ENCODE data around the gene ZBTB46. TPM values are rescaled to one million over a fixed set of nuclear protein-coding genes. Genes with fewer than 3 reads are reported as not detected.
A peak's percentile ranks its signal among the peaks of the same experiment; 100 is the strongest.

Gene ZBTB46
- total RNA-seq, 1 experiment from 2014 or later = 18.9 TPM

DNA sequence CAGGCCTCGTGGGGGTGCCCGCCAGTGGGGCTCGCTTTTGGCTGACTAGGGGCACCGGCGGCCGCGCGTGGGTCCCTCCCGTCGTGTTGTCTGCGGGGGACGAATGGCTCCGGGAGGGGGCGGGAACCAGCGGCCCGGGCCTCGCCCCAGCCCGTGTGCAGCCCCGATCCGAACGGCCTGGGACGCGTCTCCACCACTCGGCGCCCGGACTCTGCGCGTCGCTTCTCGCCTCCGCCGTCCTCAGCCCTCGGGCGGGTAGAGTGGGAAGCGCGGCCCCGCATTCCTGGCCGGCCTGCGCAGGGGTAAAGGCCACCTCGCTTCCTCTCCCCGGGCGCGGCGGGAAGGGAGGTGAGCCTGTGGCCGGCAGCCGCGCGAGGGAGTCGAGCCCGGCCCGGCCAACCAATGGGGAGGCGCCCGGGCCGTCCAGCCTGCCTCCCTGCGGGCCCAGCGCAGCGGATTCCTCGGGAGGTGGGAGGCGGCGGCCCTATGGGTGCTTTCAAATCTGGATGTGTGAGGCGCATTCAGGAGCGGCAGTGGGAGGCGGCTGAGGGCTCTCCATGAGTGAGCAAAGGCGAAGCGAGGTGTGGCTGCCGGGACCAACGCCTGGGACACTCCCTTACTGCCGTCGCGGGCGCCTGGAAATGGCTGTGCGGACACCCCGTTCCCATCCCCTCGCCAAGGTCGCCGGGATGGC lies 1.1 kb upstream of the ZBTB46 start (continued):
- TF ChIP-seq ZNF138 (CRISPR knock-in tag; conservative IDR thresholded peaks at IDR 0.05) (no peak), ZBTB21 (CRISPR knock-in tag; IDR thresholded peaks at IDR 0.05; ENCODE audit: borderline replicate concordance) (no peak), NFYB (CRISPR knock-in tag; conservative IDR thresholded peaks at IDR 0.05; ENCODE audit: low read depth) (0 out of 2 replicates have a peak, but pooled peaks have one; percentile 19), MYBL2 (CRISPR knock-in tag; IDR thresholded peaks at IDR 0.05) (peak; percentile 52; the same call in 1 of the 2 replicates), ZNF416 (CRISPR knock-in tag; IDR thresholded peaks at IDR 0.05) (no peak), FOXP1 (CRISPR knock-in tag; IDR thresholded peaks at IDR 0.05; ENCODE audit: borderline replicate concordance) (0 out of 2 replicates have a peak, but pooled peaks have one; percentile 34), ZNF121 (CRISPR knock-in tag; IDR thresholded peaks at IDR 0.05) (no peak), FOXK1 (CRISPR knock-in tag; IDR thresholded peaks at IDR 0.05) (peak; percentile 50; the same call in 1 of the 2 replicates), ZNF219 (CRISPR knock-in tag; IDR thresholded peaks at IDR 0.05; ENCODE audit: borderline replicate concordance) (no peak), ZNF232 (CRISPR knock-in tag; IDR thresholded peaks at IDR 0.05) (0 out of 2 replicates have a peak, but pooled peaks have one; percentile 37)
- TF ChIP-seq, protein P1, sequence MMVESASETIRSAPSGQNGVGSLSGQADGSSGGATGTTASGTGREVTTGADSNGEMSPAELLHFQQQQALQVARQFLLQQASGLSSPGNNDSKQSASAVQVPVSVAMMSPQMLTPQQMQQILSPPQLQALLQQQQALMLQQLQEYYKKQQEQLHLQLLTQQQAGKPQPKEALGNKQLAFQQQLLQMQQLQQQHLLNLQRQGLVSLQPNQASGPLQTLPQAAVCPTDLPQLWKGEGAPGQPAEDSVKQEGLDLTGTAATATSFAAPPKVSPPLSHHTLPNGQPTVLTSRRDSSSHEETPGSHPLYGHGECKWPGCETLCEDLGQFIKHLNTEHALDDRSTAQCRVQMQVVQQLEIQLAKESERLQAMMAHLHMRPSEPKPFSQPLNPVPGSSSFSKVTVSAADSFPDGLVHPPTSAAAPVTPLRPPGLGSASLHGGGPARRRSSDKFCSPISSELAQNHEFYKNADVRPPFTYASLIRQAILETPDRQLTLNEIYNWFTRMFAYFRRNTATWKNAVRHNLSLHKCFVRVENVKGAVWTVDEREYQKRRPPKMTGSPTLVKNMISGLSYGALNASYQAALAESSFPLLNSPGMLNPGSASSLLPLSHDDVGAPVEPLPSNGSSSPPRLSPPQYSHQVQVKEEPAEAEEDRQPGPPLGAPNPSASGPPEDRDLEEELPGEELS (CRISPR knock-in tag; IDR thresholded peaks at IDR 0.05) = 0 out of 2 replicates have a peak, but pooled peaks have one; percentile 24
- TF ChIP-seq, protein P2, sequence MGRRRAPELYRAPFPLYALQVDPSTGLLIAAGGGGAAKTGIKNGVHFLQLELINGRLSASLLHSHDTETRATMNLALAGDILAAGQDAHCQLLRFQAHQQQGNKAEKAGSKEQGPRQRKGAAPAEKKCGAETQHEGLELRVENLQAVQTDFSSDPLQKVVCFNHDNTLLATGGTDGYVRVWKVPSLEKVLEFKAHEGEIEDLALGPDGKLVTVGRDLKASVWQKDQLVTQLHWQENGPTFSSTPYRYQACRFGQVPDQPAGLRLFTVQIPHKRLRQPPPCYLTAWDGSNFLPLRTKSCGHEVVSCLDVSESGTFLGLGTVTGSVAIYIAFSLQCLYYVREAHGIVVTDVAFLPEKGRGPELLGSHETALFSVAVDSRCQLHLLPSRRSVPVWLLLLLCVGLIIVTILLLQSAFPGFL (CRISPR knock-in tag; IDR thresholded peaks at IDR 0.05; ENCODE audit: borderline replicate concordance) = 0 out of 2 replicates have a peak, but pooled peaks have one; percentile 49
- TF ChIP-seq, protein P3, sequence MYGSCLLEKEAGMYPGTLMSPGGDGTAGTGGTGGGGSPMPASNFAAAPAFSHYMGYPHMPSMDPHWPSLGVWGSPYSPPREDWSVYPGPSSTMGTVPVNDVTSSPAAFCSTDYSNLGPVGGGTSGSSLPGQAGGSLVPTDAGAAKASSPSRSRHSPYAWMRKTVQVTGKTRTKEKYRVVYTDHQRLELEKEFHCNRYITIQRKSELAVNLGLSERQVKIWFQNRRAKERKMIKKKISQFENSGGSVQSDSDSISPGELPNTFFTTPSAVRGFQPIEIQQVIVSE (CRISPR knock-in tag; IDR thresholded peaks at IDR 0.05; ENCODE audit: borderline replicate concordance) = no peak

DNA sequence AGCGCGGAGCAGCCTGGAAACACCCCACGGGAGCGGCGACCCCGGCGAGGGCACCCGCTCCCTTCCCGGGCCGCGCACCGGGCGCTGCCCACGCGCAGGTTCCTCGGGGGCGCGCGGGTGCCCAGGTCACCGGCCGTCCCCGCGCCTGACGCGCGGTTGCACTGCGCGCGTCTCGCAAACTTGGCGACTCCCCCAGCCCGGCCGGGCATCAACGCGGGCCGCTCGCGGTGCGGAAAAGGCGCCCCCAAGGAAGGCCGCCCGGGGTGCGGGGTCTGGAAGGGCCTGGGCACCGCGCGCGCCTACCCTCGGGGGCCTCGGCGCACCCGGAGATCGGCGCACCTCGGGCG lies 555 bp upstream of the ZBTB46 start:
- TF ChIP-seq, protein P4, sequence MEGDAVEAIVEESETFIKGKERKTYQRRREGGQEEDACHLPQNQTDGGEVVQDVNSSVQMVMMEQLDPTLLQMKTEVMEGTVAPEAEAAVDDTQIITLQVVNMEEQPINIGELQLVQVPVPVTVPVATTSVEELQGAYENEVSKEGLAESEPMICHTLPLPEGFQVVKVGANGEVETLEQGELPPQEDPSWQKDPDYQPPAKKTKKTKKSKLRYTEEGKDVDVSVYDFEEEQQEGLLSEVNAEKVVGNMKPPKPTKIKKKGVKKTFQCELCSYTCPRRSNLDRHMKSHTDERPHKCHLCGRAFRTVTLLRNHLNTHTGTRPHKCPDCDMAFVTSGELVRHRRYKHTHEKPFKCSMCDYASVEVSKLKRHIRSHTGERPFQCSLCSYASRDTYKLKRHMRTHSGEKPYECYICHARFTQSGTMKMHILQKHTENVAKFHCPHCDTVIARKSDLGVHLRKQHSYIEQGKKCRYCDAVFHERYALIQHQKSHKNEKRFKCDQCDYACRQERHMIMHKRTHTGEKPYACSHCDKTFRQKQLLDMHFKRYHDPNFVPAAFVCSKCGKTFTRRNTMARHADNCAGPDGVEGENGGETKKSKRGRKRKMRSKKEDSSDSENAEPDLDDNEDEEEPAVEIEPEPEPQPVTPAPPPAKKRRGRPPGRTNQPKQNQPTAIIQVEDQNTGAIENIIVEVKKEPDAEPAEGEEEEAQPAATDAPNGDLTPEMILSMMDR (IDR thresholded peaks at IDR 0.05) = no peak
- TF ChIP-seq ZNF138 (CRISPR knock-in tag; conservative IDR thresholded peaks at IDR 0.05) (no peak), NR1H2 (CRISPR knock-in tag; IDR thresholded peaks at IDR 0.05) (no peak), SOX15 (CRISPR knock-in tag; IDR thresholded peaks at IDR 0.05) (no peak), ZNF423 (CRISPR knock-in tag; IDR thresholded peaks at IDR 0.05) (0 out of 2 replicates have a peak, but pooled peaks have one; percentile 1)
- TF ChIP-seq, protein P5, sequence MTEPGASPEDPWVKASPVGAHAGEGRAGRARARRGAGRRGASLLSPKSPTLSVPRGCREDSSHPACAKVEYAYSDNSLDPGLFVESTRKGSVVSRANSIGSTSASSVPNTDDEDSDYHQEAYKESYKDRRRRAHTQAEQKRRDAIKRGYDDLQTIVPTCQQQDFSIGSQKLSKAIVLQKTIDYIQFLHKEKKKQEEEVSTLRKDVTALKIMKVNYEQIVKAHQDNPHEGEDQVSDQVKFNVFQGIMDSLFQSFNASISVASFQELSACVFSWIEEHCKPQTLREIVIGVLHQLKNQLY (CRISPR knock-in tag; IDR thresholded peaks at IDR 0.05) = no peak
- TF ChIP-seq, protein P6, sequence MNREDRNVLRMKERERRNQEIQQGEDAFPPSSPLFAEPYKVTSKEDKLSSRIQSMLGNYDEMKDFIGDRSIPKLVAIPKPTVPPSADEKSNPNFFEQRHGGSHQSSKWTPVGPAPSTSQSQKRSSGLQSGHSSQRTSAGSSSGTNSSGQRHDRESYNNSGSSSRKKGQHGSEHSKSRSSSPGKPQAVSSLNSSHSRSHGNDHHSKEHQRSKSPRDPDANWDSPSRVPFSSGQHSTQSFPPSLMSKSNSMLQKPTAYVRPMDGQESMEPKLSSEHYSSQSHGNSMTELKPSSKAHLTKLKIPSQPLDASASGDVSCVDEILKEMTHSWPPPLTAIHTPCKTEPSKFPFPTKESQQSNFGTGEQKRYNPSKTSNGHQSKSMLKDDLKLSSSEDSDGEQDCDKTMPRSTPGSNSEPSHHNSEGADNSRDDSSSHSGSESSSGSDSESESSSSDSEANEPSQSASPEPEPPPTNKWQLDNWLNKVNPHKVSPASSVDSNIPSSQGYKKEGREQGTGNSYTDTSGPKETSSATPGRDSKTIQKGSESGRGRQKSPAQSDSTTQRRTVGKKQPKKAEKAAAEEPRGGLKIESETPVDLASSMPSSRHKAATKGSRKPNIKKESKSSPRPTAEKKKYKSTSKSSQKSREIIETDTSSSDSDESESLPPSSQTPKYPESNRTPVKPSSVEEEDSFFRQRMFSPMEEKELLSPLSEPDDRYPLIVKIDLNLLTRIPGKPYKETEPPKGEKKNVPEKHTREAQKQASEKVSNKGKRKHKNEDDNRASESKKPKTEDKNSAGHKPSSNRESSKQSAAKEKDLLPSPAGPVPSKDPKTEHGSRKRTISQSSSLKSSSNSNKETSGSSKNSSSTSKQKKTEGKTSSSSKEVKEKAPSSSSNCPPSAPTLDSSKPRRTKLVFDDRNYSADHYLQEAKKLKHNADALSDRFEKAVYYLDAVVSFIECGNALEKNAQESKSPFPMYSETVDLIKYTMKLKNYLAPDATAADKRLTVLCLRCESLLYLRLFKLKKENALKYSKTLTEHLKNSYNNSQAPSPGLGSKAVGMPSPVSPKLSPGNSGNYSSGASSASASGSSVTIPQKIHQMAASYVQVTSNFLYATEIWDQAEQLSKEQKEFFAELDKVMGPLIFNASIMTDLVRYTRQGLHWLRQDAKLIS (CRISPR knock-in tag; IDR thresholded peaks at IDR 0.05; ENCODE audit: borderline replicate concordance) = no peak
- no peak overlapping the region for H3K27ac Mint-ChIP-seq
- no peak overlapping the region for H3K4me3 Mint-ChIP-seq
- ATAC-seq (no peak), DNase-seq (ENCODE audit: low spot score) (no peak)
- POLR2A ChIA-PET = no interaction called here
- H3K36me3 Mint-ChIP-seq = no peaks in the 10 kb centered on the region
- peaks cover 42% of the 10 kb centered on the region for H3K27me3 Mint-ChIP-seq (ENCODE audit: low read depth)
- CTCF ChIA-PET = no interaction called here
- H3K9me3 Mint-ChIP-seq = no peaks in the 10 kb centered on the region
- peaks cover 32% of the 10 kb centered on the region for H3K4me1 Mint-ChIP-seq
